H1 (cell line): ENCODE data around the gene TMEM258. TPM values are rescaled to one million over a fixed set of nuclear protein-coding genes. Genes with fewer than 3 reads are reported as not detected.

Experiments
- CTCF ChIA-PET: fragments of 300-600 bp; sonication (Branson Sonifier 250); formaldehyde crosslinking; loops from one replicate; lab custom pipeline; 2021; ENCODE audit not compliant: partially characterized antibody; lab: Charles Lee
- POLR2A ChIA-PET: fragments of 300-600 bp; sonication (Branson Sonifier 250); formaldehyde crosslinking; loops from one replicate; lab custom pipeline; 2021; ENCODE audit warnings: inconsistent platforms; ENCODE audit not compliant: partially characterized antibody; lab: Charles Lee
- DNase-seq, 2 experiments: peaks; one replicate each; pipeline versions ENCODE4 v3.0.0 to v3.0.0-alpha.2; 2010 to 2022; ENCODE audit warnings: low spot score in 2 of 2, low read depth in 1 of 2, mixed read lengths in 1 of 2
- FAIRE-seq: peaks from 2 replicates; lab custom pipeline; 2011; peaks lifted over from hg19 to GRCh38; lab: Jason Lieb, UNC
- H2AFZ ChIP-seq: 2 replicates; pipeline ENCODE4 v1.8.1; 2012; ENCODE audit warnings: low read length, inconsistent platforms
- H2AK5ac ChIP-seq: 2 replicates; pipeline ENCODE4 v1.6.1; 2013; ENCODE audit warnings: low read depth, low read length
- H2BK120ac ChIP-seq: replicated peaks from 2 replicates; pipeline ENCODE3; 2013; ENCODE audit warnings: low read depth, low read length, inconsistent platforms
- H2BK12ac ChIP-seq: 2 replicates; pipeline ENCODE4 v1.6.1; 2013; ENCODE audit warnings: low read depth, low read length
- H2BK15ac ChIP-seq: 2 replicates; pipeline ENCODE4 v1.6.1; 2013; ENCODE audit warnings: low read length
- H2BK20ac ChIP-seq: 2 replicates; pipeline ENCODE4 v1.6.1; 2013; ENCODE audit warnings: low read length
- H2BK5ac ChIP-seq: 2 replicates; pipeline ENCODE4 v1.6.1; 2013; ENCODE audit warnings: low read depth, low read length
- H3K14ac ChIP-seq: 2 replicates; pipeline ENCODE4 v1.6.1; 2013; ENCODE audit warnings: inconsistent platforms; ENCODE audit not compliant: insufficient read length
- H3K18ac ChIP-seq: 2 replicates; pipeline ENCODE4 v1.6.1; 2013; ENCODE audit warnings: low read length; ENCODE audit errors: extremely low read depth
- H3K23ac ChIP-seq: 2 replicates; pipeline ENCODE4 v1.6.1; 2013; ENCODE audit warnings: inconsistent platforms; ENCODE audit not compliant: insufficient read length
- H3K23me2 ChIP-seq: 2 replicates; pipeline ENCODE4 v1.6.1; 2013; ENCODE audit warnings: low read depth, low read length
- H3K27ac ChIP-seq: 2 replicates; pipeline ENCODE4 v1.6.1; 2011; ENCODE audit warnings: low read depth, low read length, inconsistent platforms
- H3K27me3 ChIP-seq, 4 experiments: replicated peaks in 1 of 4; 1 replicate in 1 of 4; 2 replicates in 3 of 4; pipeline versions ENCODE4 v1.6.1 to v1.8.1; 2011 to 2013; ENCODE audit warnings: low read length in 3 of 4, mild to moderate bottlenecking in 3 of 4, inconsistent platforms in 2 of 4, mixed read lengths in 2 of 4, moderate library complexity in 1 of 4; ENCODE audit not compliant: control insufficient read depth in 3 of 4, insufficient read depth in 3 of 4; ENCODE audit errors: extremely low read depth in 1 of 4
- H3K36me3 ChIP-seq, 4 experiments: 2 replicates each; pipeline versions ENCODE4 v1.6.1 to v1.8.1; 2011 to 2013; ENCODE audit warnings: mild to moderate bottlenecking in 4 of 4, low read length in 3 of 4, moderate library complexity in 2 of 4, control low read depth in 1 of 4, inconsistent platforms in 1 of 4; ENCODE audit not compliant: insufficient read depth in 4 of 4, control insufficient read depth in 2 of 4
- H3K4ac ChIP-seq: replicated peaks from 2 replicates; pipeline ENCODE3; 2013; ENCODE audit warnings: low read length, low read depth, mixed read lengths, inconsistent platforms; ENCODE audit not compliant: insufficient read length
- H3K4me1 ChIP-seq, 4 experiments: replicated peaks in 1 of 4; 1 replicate in 1 of 4; 2 replicates in 3 of 4; pipeline versions ENCODE4 v1.6.1 to v1.8.1; 2011 to 2013; ENCODE audit warnings: low read length in 3 of 4, inconsistent platforms in 2 of 4, mixed read lengths in 1 of 4; ENCODE audit not compliant: insufficient read depth in 4 of 4, control insufficient read depth in 3 of 4
- H3K4me2 ChIP-seq, 2 experiments: 2 replicates each; pipeline versions ENCODE4 v1.6.1 to v1.8.1; 2011 to 2013; ENCODE audit warnings: low read depth in 2 of 2, low read length in 2 of 2, control low read depth in 1 of 2, inconsistent platforms in 1 of 2, mild to moderate bottlenecking in 1 of 2; ENCODE audit not compliant: insufficient read depth in 1 of 2
- H3K4me3 ChIP-seq, 4 experiments: fragments of 200-600, 300-600 bp in 1 of 4; sonication (generic), shearing (Covaris generic), sonication (Bioruptor Twin) in 1 of 4; 2 replicates each; pipeline versions ENCODE4 v1.5.1 to v1.8.1; 2011 to 2016; ENCODE audit warnings: low read length in 4 of 4, low read depth in 3 of 4, control low read depth in 2 of 4, inconsistent platforms in 2 of 4, mild to moderate bottlenecking in 2 of 4, mixed read lengths in 1 of 4, moderate library complexity in 1 of 4; ENCODE audit not compliant: insufficient read depth in 2 of 4; ENCODE audit errors: extremely low read depth in 1 of 4
- H3K56ac ChIP-seq: replicated peaks from 2 replicates; pipeline ENCODE3; 2013; ENCODE audit warnings: low read depth, mild to moderate bottlenecking, mixed read lengths, low read length, inconsistent platforms; ENCODE audit not compliant: insufficient read length
- H3K79me1 ChIP-seq: 2 replicates; pipeline ENCODE4 v1.6.1; 2013; ENCODE audit warnings: low read depth, low read length, control low read depth
- H3K79me2 ChIP-seq, 2 experiments: 2 replicates each; pipeline versions ENCODE4 v1.6.1 to v1.8.1; 2012 to 2013; ENCODE audit warnings: low read length in 2 of 2, mild to moderate bottlenecking in 2 of 2, inconsistent platforms in 1 of 2; ENCODE audit not compliant: insufficient read depth in 2 of 2, control insufficient read depth in 1 of 2
- H3K9ac ChIP-seq, 4 experiments: replicated peaks in 1 of 4; 1 replicate in 1 of 4; 2 replicates in 3 of 4; pipeline versions ENCODE4 v1.6.1 to v1.8.1; 2011 to 2013; ENCODE audit warnings: low read depth in 3 of 4, low read length in 3 of 4, control low read depth in 2 of 4, mild to moderate bottlenecking in 2 of 4, moderate library complexity in 2 of 4, inconsistent platforms in 1 of 4; ENCODE audit errors: extremely low read depth in 1 of 4
- H3K9me3 ChIP-seq, 2 experiments: 2 replicates each; pipeline versions ENCODE4 v1.6.1 to v1.8.1; 2012 to 2013; ENCODE audit warnings: mild to moderate bottlenecking in 2 of 2, moderate library complexity in 2 of 2, control low read depth in 1 of 2, inconsistent platforms in 1 of 2, low read depth in 1 of 2, low read length in 1 of 2, mixed read lengths in 1 of 2; ENCODE audit not compliant: insufficient read depth in 2 of 2
- H4K20me1 ChIP-seq, 2 experiments: replicated peaks in 1 of 2; 2 replicates each; pipeline versions ENCODE3 to v1.8.1; 2011 to 2013; ENCODE audit warnings: inconsistent platforms in 2 of 2, low read length in 2 of 2, mild to moderate bottlenecking in 1 of 2; ENCODE audit not compliant: insufficient read depth in 2 of 2, control insufficient read depth in 1 of 2
- H4K5ac ChIP-seq: 2 replicates; pipeline ENCODE4 v1.6.1; 2013; ENCODE audit warnings: low read length, low read depth, mixed read lengths, inconsistent platforms; ENCODE audit not compliant: insufficient read length
- H4K8ac ChIP-seq: 2 replicates; pipeline ENCODE4 v1.8.0; 2013; ENCODE audit warnings: mild to moderate bottlenecking, moderate library complexity, low read length, inconsistent platforms; ENCODE audit not compliant: insufficient read depth; ENCODE audit errors: extremely low read depth
- H4K91ac ChIP-seq: replicated peaks from 2 replicates; pipeline ENCODE3; 2013; ENCODE audit warnings: low read length, mixed read lengths, inconsistent platforms; ENCODE audit not compliant: insufficient read length
- CEBPB ChIP-seq: IDR thresholded peaks from 2 replicates; pipeline ENCODE4 v1.6.1; 2012; ENCODE audit warnings: low read depth, low read length
- JUN ChIP-seq: IDR thresholded peaks from 2 replicates; pipeline ENCODE4 v1.6.1; 2011; ENCODE audit warnings: low read depth, mild to moderate bottlenecking, improper control_type of control experiment, low read length
- JUND ChIP-seq: IDR thresholded peaks from 2 replicates; pipeline ENCODE4 v1.6.1; 2011; ENCODE audit warnings: mild to moderate bottlenecking, improper control_type of control experiment, low read length
- KDM5A ChIP-seq: fragments of 200-600 bp; IDR thresholded peaks from 2 replicates; pipeline ENCODE4 v1.7.1; 2012; ENCODE audit warnings: mild to moderate bottlenecking, low read length, inconsistent platforms, mixed read lengths
- MAX ChIP-seq: IDR thresholded peaks from 2 replicates; pipeline ENCODE4 v1.6.1; 2012; ENCODE audit warnings: inconsistent platforms
- SIN3A ChIP-seq, 2 experiments: IDR thresholded peaks in 1 of 2; conservative IDR thresholded peaks in 1 of 2; 2 replicates each; pipeline ENCODE4 v1.6.1; 2011 to 2012; ENCODE audit warnings: low read length in 2 of 2, improper control_type of control experiment in 1 of 2, low read depth in 1 of 2, mild to moderate bottlenecking in 1 of 2
- ZNF274 ChIP-seq: IDR thresholded peaks from 2 replicates; pipeline ENCODE4 v1.7.0; 2012; ENCODE audit warnings: low read length, borderline replicate concordance; ENCODE audit errors: extremely low read depth
- WGBS, 2 experiments: shearing (Covaris generic) in 1 of 2; methylation state at CpG; one replicate each; pipeline versions ENCODE4 v1.1.6 to v1.1.7; 2013 to 2015; ENCODE audit warnings: low lambda C conversion rate in 2 of 2, mixed read lengths in 2 of 2, inconsistent platforms in 1 of 2, low coverage in 1 of 2, missing lambda C conversion rate in 1 of 2; ENCODE audit not compliant: insufficient replicate concordance in 2 of 2, insufficient coverage in 1 of 2, insufficient read length in 1 of 2; ENCODE audit errors: extremely low coverage in 1 of 2, missing lambda C conversion rate in 1 of 2; 5-methylcytosine and 5-hydroxymethylcytosine counted together
- polyA plus RNA-seq, 7 experiments: library from polyadenylated mRNA; depleted of rRNA in 3 of 7; stranded (reverse) in 5 of 7; unstranded in 2 of 7; fragments of >200 nt in 5 of 7; fragments of 200-250 nt in 2 of 7; gene quantifications; 1 replicate in 5 of 7; 2 replicates in 1 of 7; 4 replicates in 1 of 7; pipeline versions ENCODE4 v1.2.1 to v1.2.3, GENCODE V29; 2011 to 2013; ENCODE audit warnings: missing spikeins in 2 of 7, mixed read lengths in 2 of 7
- total RNA-seq: library from RNA; stranded (reverse); fragmentation: NEBNext Ultra II Directional; extraction: Animal tissue kit (Norgen Biotek cat#: 25700); gene quantifications from 2 replicates; pipeline ENCODE4 v1.2.1, GENCODE V29; 2021

Gene TMEM258
- total and polyA plus RNA-seq, 2 of the 8 experiments (the other 6 are each of a cell fraction or from before 2014, with no cell fraction given): 186 to 759 TPM

- Histone ChIP-seq H3K4me1 (no peaks in the 10 kb centered on the region; a peak in 2 of 7 replicates), H4K91ac (no peak overlapping the region), H3K18ac (no peak overlapping the region), H3K27me3 (no peaks in the 10 kb centered on the region), H3K9me3 (no peaks in the 10 kb centered on the region), H3K14ac (no peak overlapping the region), H3K27ac (no peak overlapping the region), H3K79me2 (no peaks in the 10 kb centered on the region), H3K4me3 (no peak overlapping the region), H2AK5ac (no peak overlapping the region), H4K20me1 (peaks cover 0 to 3% of the 10 kb centered on the region in 2 experiments), H3K56ac (no peak overlapping the region), H3K36me3 (peaks cover 0 to 16% (median 0%) of the 10 kb centered on the region in 4 experiments; a peak in 3 of 8 replicates)
- CTCF ChIA-PET: interaction anchor here (1.0 to 10.9 kb wide), 8 partner anchors 7 to 101 kb away, joined by 3 to 127 read pairs (median 5); no protein-coding TSS in a partner anchor
- no peak for FAIRE-seq
- no peak for DNase-seq
- TF ChIP-seq SIN3A (conservative IDR thresholded peaks at IDR 0.05 in 1 of 2, IDR thresholded peaks at IDR 0.05 in 1 of 2; ENCODE audit: low read depth in 1 of 2, low read length in 2 of 2) (no peak), JUND (no peak), JUN (no peak), ZNF274 (no peak), MAX (peak; percentile 32; the same call in 1 of the 2 replicates), CEBPB (no peak), KDM5A (no peak)
- TF ChIP-seq, all 59 proteins: peak for 1
- Histone ChIP-seq H3K79me1 (no peaks in the 10 kb centered on the region), H3K9ac (no peak overlapping the region), H3K23ac (no peak overlapping the region), H3K4ac (no peak overlapping the region), H2BK15ac (no peak overlapping the region), H3K4me2 (no peak overlapping the region), H2BK12ac (no peak overlapping the region), H3K23me2 (no peaks in the 10 kb centered on the region), H2BK20ac (no peak overlapping the region), H4K5ac (no peak overlapping the region), H4K8ac (no peak overlapping the region), H2BK5ac (no peak overlapping the region; the same call in 1 of the 2 replicates), H2BK120ac (no peak overlapping the region), H2AFZ (no peak overlapping the region)
- POLR2A ChIA-PET: interaction anchor here (1.2 to 1.3 kb wide), 2 partner anchors 10 to 14 kb away, joined by 3 to 7 read pairs; no protein-coding TSS in a partner anchor
- 82% methylated on average over 7 of the region's 7 CpGs; no CpG with 5 or more reads in 1 of the 2 experiments for WGBS, 2 experiments
Measured at GRCh38 chr11:61739966-61740365, 52.4 kb downstream of the TMEM258 start.
